GM23338 (cell line): Measurements from ENCODE around the gene ACTR8. TPM values are rescaled to one million over a fixed set of nuclear protein-coding genes. Genes with fewer than 3 reads are reported as not detected.

Source experiments
- ATAC-seq: fragments of 200-7000 bp; cut with Tn5 transposase; 3 replicates; pipeline ENCODE4 v1.9.1; 2020
- DNase-seq: peaks from one replicate; pipeline ENCODE4 v3.0.0-alpha.2; 2015; ENCODE audit warnings: low spot score
- H2AFZ ChIP-seq: fragments of 200-600 bp; sonication (generic); 2 replicates; pipeline ENCODE4 v1.8.0; 2016; ENCODE audit warnings: antibody characterized with exemption, mild to moderate bottlenecking, moderate library complexity
- H3F3A ChIP-seq: fragments of 200-600 bp; sonication (generic); replicated peaks from 2 replicates; pipeline ENCODE4 v1.8.0; 2017; ENCODE audit warnings: antibody characterized with exemption, mixed run types, low read depth
- H3K27ac ChIP-seq: fragments of 200-600 bp; sonication (generic); 2 replicates; pipeline ENCODE4 v1.6.1; 2016; ENCODE audit warnings: low read depth
- H3K27me3 ChIP-seq: fragments of 200-600 bp; sonication (generic); 2 replicates; pipeline ENCODE4 v1.8.0; 2016; ENCODE audit warnings: mild to moderate bottlenecking, mixed run types, moderate library complexity; ENCODE audit not compliant: insufficient read depth
- H3K36me3 ChIP-seq: fragments of 200-600 bp; sonication (generic); 2 replicates; pipeline ENCODE4 v1.8.0; 2016; ENCODE audit warnings: mild to moderate bottlenecking; ENCODE audit not compliant: insufficient read depth
- H3K4me1 ChIP-seq: fragments of 200-600 bp; sonication (generic); 2 replicates; pipeline ENCODE4 v1.8.0; 2016; ENCODE audit warnings: mild to moderate bottlenecking, moderate library complexity; ENCODE audit not compliant: insufficient read depth
- H3K4me2 ChIP-seq: fragments of 200-600 bp; sonication (generic); 2 replicates; pipeline ENCODE4 v1.7.1; 2017; ENCODE audit warnings: mixed run types
- H3K4me3 ChIP-seq: fragments of 200-600 bp; sonication (generic); 2 replicates; pipeline ENCODE4 v1.6.1; 2016; ENCODE audit warnings: mixed run types
- H3K79me2 ChIP-seq: fragments of 200-600 bp; sonication (generic); replicated peaks from 2 replicates; pipeline ENCODE4 v1.8.0; 2017; ENCODE audit warnings: mild to moderate bottlenecking; ENCODE audit not compliant: insufficient read depth
- H3K9me2 ChIP-seq: fragments of 200-600 bp; sonication (generic); 2 replicates; pipeline ENCODE4 v1.8.0; 2017; ENCODE audit not compliant: insufficient read depth
- H4K20me1 ChIP-seq: fragments of 200-600 bp; sonication (generic); replicated peaks from 2 replicates; pipeline ENCODE4 v1.8.0; 2017; ENCODE audit warnings: mild to moderate bottlenecking; ENCODE audit not compliant: insufficient read depth
- H3K27ac Mint-ChIP-seq: 2 replicates; pipeline ENCODE4 v1.8.0; 2020; ENCODE audit warnings: inconsistent platforms, mild to moderate bottlenecking, moderate library complexity, mixed read lengths
- H3K27me3 Mint-ChIP-seq: 3 replicates; pipeline ENCODE4 v1.8.0; 2022; ENCODE audit warnings: low read depth, mild to moderate bottlenecking, moderate library complexity, mixed read lengths, inconsistent platforms; ENCODE audit not compliant: insufficient read depth, poor library complexity
- H3K36me3 Mint-ChIP-seq: 3 replicates; pipeline ENCODE4 v1.8.0; 2021; ENCODE audit warnings: low read depth, mild to moderate bottlenecking, inconsistent platforms, moderate library complexity, mixed read lengths
- H3K4me1 Mint-ChIP-seq: 3 replicates; pipeline ENCODE4 v1.8.0; 2020; ENCODE audit warnings: mild to moderate bottlenecking, inconsistent platforms, mixed read lengths
- H3K4me3 Mint-ChIP-seq: 3 replicates; pipeline ENCODE4 v1.8.0; 2021; ENCODE audit warnings: moderate library complexity, mild to moderate bottlenecking, inconsistent platforms, mixed read lengths
- H3K9me3 Mint-ChIP-seq: 3 replicates; pipeline ENCODE4 v1.8.0; 2020; ENCODE audit warnings: moderate library complexity, mild to moderate bottlenecking, inconsistent platforms, mixed read lengths
- CREB1 ChIP-seq: fragments of 250-450 bp; sonication (Bioruptor Pico); IDR thresholded peaks from 2 replicates; pipeline ENCODE4 v1.5.0; 2020; ENCODE audit warnings: low read depth, mild to moderate bottlenecking, moderate library complexity
- EZH2 ChIP-seq: fragments of 200-600 bp; sonication (generic); IDR thresholded peaks from one replicate; pipeline ENCODE4 v1.8.0; 2017; ENCODE audit warnings: antibody characterized with exemption, mild to moderate bottlenecking, low read depth; ENCODE audit not compliant: unreplicated experiment
- EZH2phosphoT487 ChIP-seq: fragments of 200-600 bp; sonication (generic); IDR thresholded peaks from one replicate; pipeline ENCODE4 v1.8.1; 2018; ENCODE audit warnings: antibody characterized with exemption; ENCODE audit not compliant: unreplicated experiment
- JUNB ChIP-seq: IDR thresholded peaks from one replicate; pipeline ENCODE4 v1.6.1; 2016; ENCODE audit warnings: antibody characterized with exemption; ENCODE audit not compliant: unreplicated experiment
- NANOG ChIP-seq: IDR thresholded peaks from 2 replicates; pipeline ENCODE4 v1.6.1; 2016; ENCODE audit warnings: antibody characterized with exemption, borderline replicate concordance
- POLR2AphosphoS5 ChIP-seq: IDR thresholded peaks from 2 replicates; pipeline ENCODE4 v1.6.1; 2016; ENCODE audit warnings: antibody characterized with exemption, low read depth
- STAT1 ChIP-seq: IDR thresholded peaks from one replicate; pipeline ENCODE4 v1.6.1; 2016; ENCODE audit warnings: antibody characterized with exemption; ENCODE audit not compliant: unreplicated experiment
- ZNF114 ChIP-seq: fragments of 250-450 bp; sonication (Bioruptor Pico); IDR thresholded peaks from 2 replicates; pipeline ENCODE4 v1.5.0; 2020; ENCODE audit warnings: mild to moderate bottlenecking, moderate library complexity
- ZNF331 ChIP-seq: fragments of 250-450 bp; sonication (Bioruptor Pico); IDR thresholded peaks from 2 replicates; pipeline ENCODE4 v1.5.0; 2020; ENCODE audit warnings: low read depth, mild to moderate bottlenecking, moderate library complexity
- polyA plus RNA-seq: library from polyadenylated mRNA; unstranded; fragments of >200 nt; fragmentation: Nextera tagmentation; extraction: Ambion mirVana; gene quantifications from 2 replicates; pipeline ENCODE4 v1.2.1, GENCODE V29; 2016
- total RNA-seq: library from RNA; depleted of rRNA; stranded (reverse); fragments of >200 nt; shearing (Covaris generic); gene quantifications from 2 replicates; pipeline ENCODE4 v1.2.3, GENCODE V29; 2014
- TF ChIP-seq, protein P1 (sequence below): IDR thresholded peaks from 2 replicates; pipeline ENCODE4 v1.6.1; 2016; ENCODE audit warnings: antibody characterized with exemption
- TF ChIP-seq, protein P2 (sequence below): fragments of 250-450 bp; sonication (Bioruptor Pico); IDR thresholded peaks from 2 replicates; pipeline ENCODE4 v1.5.0; 2020; ENCODE audit warnings: mild to moderate bottlenecking, moderate library complexity
- TF ChIP-seq, protein P3 (sequence below), 2 experiments: fragments of 200-600 bp in 1 of 2; sonication (generic) in 1 of 2; conservative IDR thresholded peaks; 2 replicates each; pipeline versions ENCODE4 v1.5.1 to v1.6.1; 2016 to 2017; ENCODE audit warnings: antibody characterized with exemption in 2 of 2, low read depth in 2 of 2, mild to moderate bottlenecking in 2 of 2, moderate library complexity in 1 of 2
- TF ChIP-seq, protein P4 (sequence below): IDR thresholded peaks from one replicate; pipeline ENCODE4 v1.6.1; 2018; ENCODE audit warnings: antibody characterized with exemption; ENCODE audit not compliant: unreplicated experiment

ACTR8 gene
- total and polyA plus RNA-seq, 2 experiments from 2014 or later: 19.8 to 23.0 TPM

DNA sequence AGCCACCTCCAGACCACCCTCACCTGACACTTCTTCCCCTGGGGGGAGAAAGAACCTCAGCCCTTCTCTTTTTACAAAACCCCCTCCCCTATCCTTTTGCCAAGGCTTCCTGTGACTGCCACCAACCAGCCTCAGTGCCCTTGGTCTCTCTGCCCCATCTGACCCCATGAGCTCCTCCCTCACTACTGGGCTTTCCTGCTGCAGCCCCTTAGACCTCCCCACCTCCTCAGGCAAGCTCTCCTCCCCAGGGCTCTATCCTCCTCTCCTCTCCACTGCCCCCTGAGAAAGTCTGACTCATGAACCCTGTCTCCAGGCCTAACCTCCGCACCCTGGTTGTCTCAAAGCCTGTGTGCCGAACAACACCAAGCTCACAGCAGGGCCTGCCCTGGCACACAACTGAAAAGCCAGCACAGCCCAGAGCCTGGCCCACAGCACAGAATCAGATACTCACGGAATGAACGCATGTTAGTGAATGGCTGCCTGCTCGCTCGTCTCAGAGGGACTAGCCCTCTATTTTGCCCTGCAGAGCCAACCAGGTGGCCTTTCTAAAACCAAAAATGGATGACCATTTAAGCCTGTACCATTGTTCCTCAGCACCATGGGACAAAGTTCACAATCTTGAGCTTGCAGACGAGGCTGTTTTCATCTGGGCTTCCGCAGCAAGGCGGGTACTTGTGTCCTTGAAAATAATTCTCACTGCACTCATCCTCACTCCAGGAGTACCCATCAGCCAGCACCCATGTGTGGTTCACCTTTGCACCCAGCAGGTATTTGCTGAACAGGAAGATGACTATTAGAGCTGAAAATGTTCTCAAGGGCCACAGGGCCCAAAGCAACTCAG, 37.5 kb downstream of the ACTR8 start:
- TF ChIP-seq NANOG (no peak), ZNF114 (CRISPR knock-in tag) (no peak), JUNB (no peak), EZH2phosphoT487 (no peak), STAT1 (no peak), CREB1 (CRISPR knock-in tag) (no peak), EZH2 (no peak), POLR2AphosphoS5 (no peak), ZNF331 (no peak)
- TF ChIP-seq, protein P1, sequence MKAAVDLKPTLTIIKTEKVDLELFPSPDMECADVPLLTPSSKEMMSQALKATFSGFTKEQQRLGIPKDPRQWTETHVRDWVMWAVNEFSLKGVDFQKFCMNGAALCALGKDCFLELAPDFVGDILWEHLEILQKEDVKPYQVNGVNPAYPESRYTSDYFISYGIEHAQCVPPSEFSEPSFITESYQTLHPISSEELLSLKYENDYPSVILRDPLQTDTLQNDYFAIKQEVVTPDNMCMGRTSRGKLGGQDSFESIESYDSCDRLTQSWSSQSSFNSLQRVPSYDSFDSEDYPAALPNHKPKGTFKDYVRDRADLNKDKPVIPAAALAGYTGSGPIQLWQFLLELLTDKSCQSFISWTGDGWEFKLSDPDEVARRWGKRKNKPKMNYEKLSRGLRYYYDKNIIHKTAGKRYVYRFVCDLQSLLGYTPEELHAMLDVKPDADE: no peak
- TF ChIP-seq, protein P2, sequence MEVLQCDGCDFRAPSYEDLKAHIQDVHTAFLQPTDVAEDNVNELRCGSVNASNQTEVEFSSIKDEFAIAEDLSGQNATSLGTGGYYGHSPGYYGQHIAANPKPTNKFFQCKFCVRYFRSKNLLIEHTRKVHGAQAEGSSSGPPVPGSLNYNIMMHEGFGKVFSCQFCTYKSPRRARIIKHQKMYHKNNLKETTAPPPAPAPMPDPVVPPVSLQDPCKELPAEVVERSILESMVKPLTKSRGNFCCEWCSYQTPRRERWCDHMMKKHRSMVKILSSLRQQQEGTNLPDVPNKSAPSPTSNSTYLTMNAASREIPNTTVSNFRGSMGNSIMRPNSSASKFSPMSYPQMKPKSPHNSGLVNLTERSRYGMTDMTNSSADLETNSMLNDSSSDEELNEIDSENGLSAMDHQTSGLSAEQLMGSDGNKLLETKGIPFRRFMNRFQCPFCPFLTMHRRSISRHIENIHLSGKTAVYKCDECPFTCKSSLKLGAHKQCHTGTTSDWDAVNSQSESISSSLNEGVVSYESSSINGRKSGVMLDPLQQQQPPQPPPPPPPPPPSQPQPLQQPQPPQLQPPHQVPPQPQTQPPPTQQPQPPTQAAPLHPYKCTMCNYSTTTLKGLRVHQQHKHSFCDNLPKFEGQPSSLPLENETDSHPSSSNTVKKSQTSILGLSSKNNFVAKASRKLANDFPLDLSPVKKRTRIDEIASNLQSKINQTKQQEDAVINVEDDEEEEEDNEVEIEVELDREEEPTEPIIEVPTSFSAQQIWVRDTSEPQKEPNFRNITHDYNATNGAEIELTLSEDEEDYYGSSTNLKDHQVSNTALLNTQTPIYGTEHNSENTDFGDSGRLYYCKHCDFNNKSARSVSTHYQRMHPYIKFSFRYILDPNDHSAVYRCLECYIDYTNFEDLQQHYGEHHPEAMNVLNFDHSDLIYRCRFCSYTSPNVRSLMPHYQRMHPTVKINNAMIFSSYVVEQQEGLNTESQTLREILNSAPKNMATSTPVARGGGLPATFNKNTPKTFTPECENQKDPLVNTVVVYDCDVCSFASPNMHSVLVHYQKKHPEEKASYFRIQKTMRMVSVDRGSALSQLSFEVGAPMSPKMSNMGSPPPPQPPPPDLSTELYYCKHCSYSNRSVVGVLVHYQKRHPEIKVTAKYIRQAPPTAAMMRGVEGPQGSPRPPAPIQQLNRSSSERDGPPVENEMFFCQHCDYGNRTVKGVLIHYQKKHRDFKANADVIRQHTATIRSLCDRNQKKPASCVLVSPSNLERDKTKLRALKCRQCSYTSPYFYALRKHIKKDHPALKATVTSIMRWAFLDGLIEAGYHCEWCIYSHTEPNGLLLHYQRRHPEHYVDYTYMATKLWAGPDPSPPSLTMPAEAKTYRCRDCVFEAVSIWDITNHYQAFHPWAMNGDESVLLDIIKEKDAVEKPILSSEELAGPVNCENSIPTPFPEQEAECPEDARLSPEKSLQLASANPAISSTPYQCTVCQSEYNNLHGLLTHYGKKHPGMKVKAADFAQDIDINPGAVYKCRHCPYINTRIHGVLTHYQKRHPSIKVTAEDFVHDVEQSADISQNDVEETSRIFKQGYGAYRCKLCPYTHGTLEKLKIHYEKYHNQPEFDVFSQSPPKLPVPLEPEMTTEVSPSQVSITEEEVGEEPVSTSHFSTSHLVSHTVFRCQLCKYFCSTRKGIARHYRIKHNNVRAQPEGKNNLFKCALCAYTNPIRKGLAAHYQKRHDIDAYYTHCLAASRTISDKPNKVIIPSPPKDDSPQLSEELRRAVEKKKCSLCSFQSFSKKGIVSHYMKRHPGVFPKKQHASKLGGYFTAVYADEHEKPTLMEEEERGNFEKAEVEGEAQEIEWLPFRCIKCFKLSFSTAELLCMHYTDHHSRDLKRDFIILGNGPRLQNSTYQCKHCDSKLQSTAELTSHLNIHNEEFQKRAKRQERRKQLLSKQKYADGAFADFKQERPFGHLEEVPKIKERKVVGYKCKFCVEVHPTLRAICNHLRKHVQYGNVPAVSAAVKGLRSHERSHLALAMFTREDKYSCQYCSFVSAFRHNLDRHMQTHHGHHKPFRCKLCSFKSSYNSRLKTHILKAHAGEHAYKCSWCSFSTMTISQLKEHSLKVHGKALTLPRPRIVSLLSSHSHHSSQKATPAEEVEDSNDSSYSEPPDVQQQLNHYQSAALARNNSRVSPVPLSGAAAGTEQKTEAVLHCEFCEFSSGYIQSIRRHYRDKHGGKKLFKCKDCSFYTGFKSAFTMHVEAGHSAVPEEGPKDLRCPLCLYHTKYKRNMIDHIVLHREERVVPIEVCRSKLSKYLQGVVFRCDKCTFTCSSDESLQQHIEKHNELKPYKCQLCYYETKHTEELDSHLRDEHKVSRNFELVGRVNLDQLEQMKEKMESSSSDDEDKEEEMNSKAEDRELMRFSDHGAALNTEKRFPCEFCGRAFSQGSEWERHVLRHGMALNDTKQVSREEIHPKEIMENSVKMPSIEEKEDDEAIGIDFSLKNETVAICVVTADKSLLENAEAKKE (CRISPR knock-in tag): no peak
- TF ChIP-seq, protein P3, sequence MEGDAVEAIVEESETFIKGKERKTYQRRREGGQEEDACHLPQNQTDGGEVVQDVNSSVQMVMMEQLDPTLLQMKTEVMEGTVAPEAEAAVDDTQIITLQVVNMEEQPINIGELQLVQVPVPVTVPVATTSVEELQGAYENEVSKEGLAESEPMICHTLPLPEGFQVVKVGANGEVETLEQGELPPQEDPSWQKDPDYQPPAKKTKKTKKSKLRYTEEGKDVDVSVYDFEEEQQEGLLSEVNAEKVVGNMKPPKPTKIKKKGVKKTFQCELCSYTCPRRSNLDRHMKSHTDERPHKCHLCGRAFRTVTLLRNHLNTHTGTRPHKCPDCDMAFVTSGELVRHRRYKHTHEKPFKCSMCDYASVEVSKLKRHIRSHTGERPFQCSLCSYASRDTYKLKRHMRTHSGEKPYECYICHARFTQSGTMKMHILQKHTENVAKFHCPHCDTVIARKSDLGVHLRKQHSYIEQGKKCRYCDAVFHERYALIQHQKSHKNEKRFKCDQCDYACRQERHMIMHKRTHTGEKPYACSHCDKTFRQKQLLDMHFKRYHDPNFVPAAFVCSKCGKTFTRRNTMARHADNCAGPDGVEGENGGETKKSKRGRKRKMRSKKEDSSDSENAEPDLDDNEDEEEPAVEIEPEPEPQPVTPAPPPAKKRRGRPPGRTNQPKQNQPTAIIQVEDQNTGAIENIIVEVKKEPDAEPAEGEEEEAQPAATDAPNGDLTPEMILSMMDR (conservative IDR thresholded peaks at IDR 0.05; ENCODE audit: low read depth in 2 of 2): no peak
- TF ChIP-seq, protein P4, sequence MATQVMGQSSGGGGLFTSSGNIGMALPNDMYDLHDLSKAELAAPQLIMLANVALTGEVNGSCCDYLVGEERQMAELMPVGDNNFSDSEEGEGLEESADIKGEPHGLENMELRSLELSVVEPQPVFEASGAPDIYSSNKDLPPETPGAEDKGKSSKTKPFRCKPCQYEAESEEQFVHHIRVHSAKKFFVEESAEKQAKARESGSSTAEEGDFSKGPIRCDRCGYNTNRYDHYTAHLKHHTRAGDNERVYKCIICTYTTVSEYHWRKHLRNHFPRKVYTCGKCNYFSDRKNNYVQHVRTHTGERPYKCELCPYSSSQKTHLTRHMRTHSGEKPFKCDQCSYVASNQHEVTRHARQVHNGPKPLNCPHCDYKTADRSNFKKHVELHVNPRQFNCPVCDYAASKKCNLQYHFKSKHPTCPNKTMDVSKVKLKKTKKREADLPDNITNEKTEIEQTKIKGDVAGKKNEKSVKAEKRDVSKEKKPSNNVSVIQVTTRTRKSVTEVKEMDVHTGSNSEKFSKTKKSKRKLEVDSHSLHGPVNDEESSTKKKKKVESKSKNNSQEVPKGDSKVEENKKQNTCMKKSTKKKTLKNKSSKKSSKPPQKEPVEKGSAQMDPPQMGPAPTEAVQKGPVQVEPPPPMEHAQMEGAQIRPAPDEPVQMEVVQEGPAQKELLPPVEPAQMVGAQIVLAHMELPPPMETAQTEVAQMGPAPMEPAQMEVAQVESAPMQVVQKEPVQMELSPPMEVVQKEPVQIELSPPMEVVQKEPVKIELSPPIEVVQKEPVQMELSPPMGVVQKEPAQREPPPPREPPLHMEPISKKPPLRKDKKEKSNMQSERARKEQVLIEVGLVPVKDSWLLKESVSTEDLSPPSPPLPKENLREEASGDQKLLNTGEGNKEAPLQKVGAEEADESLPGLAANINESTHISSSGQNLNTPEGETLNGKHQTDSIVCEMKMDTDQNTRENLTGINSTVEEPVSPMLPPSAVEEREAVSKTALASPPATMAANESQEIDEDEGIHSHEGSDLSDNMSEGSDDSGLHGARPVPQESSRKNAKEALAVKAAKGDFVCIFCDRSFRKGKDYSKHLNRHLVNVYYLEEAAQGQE: no peak
- H3K9me2 ChIP-seq: no peaks in the 10 kb centered on the region
- Mint-ChIP-seq H3K4me1 (peaks cover 31% of the 10 kb centered on the region), H3K27me3 (peaks cover 23% of the 10 kb centered on the region), H3K4me3 (peak overlapping the region; percentile 79), H3K36me3 (no peaks in the 10 kb centered on the region; the same call in 2 of the 3 replicates), H3K9me3 (no peaks in the 10 kb centered on the region), H3K27ac (no peak overlapping the region)
- H3K79me2 ChIP-seq: peaks cover 7% of the 10 kb centered on the region; the same call in 1 of the 2 replicates
- H2AFZ ChIP-seq: no peak overlapping the region
- H3K36me3 ChIP-seq: no peaks in the 10 kb centered on the region
- H3K4me1 ChIP-seq: peaks cover 15% of the 10 kb centered on the region
- ATAC-seq (no peak), DNase-seq (no peak)
- H3K4me3 ChIP-seq: no peak overlapping the region
- peak overlapping the region; percentile 80; the same call in 1 of the 2 replicates for H3K4me2 ChIP-seq
- 0 out of 2 replicates have a peak, but pooled peaks cover 5% of the 10 kb centered on the region for H3F3A ChIP-seq
- H3K27me3 ChIP-seq: peaks cover 20% of the 10 kb centered on the region
- no peaks in the 10 kb centered on the region for H4K20me1 ChIP-seq
- H3K27ac ChIP-seq: no peak overlapping the region
